Left colon (tissue), 2 donors: ENCODE data around the gene HPRT1. TPM values are rescaled to one million over a fixed set of nuclear protein-coding genes. Genes with fewer than 3 reads are reported as not detected.
"Not testable (repeated sequence)": the region's sequence is repeated elsewhere in the genome, so short reads cannot be mapped to it uniquely, and the experiment has no call there.

Source experiments
- ATAC-seq: fragments of 200-7000 bp; cut with Tn5 transposase; one replicate; pipeline ENCODE4 v1.9.1; 2020; ENCODE audit warnings: mild to moderate bottlenecking, moderate library complexity
- DNase-seq, 2 donors: peaks; one replicate each; pipeline ENCODE4 v3.0.0-alpha.2; 2020
- intact Hi-C, 2 donors: fragments of 100-400 bp; cut with DNase I in 1 of 2; cut with micrococcal nuclease in 1 of 2; formaldehyde crosslinking; loops; one replicate each; pipeline versions ENCODE4 v1.11.2 to v1.14.0; 2022; cut with DNase I, micrococcal nuclease
- long read RNA-seq: library from polyadenylated mRNA; unstranded; transcript quantifications from one replicate; pipeline ENCODE4 v2.0.0, GENCODE V29; 2021
- total RNA-seq, 2 donors: library from RNA; stranded (reverse); fragmentation: NEBNext Ultra II Directional; extraction: Animal tissue kit (Norgen Biotek cat#: 25700); gene quantifications; one replicate each; pipeline ENCODE4 v1.2.1, GENCODE V29; 2021
- donor health status: DM: no; HTN: no; CAD: no.
- donor health status: DM: yes; HTN: yes; CAD: no.

HPRT1 gene
- 10 to 100 TPM; 19.7 to 22.1 TPM for total RNA-seq
- long read RNA-seq, transcript HPRT1-201 (9 exons, 1,407 nt): major isoform, 6 of 7 reads
- long read RNA-seq, partial matches to known transcripts: 0 of 7 reads
- long read RNA-seq, other reads (novel, unspliced or antisense): 1 of 7 reads

GRCh38 chrX:134460005-134460861, at the start of gene HPRT1:
Gene HPRT1 (plus strand): TSS chrX:134460165. CDS start chrX:134460312, 147 bp downstream.
- DNase-seq (peak; percentile 78 to 86), ATAC-seq (peak; percentile 99)
- intact Hi-C loops: no loop called here

- peak; percentile 68 for ATAC-seq
- intact Hi-C loops: no loop called here
- DNase-seq: no peak
Observed at GRCh38 chrX:134416087-134416486, 43.9 kb upstream of the HPRT1 start.

- ATAC-seq: peak; percentile 92
- intact Hi-C loops: no loop called here
- no peak for DNase-seq
Observed at GRCh38 chrX:134418317-134419113, 41.5 kb upstream of the HPRT1 start.

GRCh38 chrX:134419784-134420183, 40.2 kb upstream of the HPRT1 start:
- intact Hi-C loops: no loop called here
- DNase-seq (no peak), ATAC-seq (no peak)

- DNase-seq: no peak
- intact Hi-C loops: no loop called here
- ATAC-seq: peak; percentile 51
Observed at GRCh38 chrX:134423606-134424005, 36.4 kb upstream of the HPRT1 start.

- DNase-seq (no peak), ATAC-seq (no peak)
- intact Hi-C loops: no loop called here
Observed at GRCh38 chrX:134426281-134426680, 33.7 kb upstream of the HPRT1 start.

- DNase-seq: no peak
- no peak for ATAC-seq
- intact Hi-C loops: no loop called here
Observed at GRCh38 chrX:134431894-134432293, 28.1 kb upstream of the HPRT1 start.

- ATAC-seq: no peak
- intact Hi-C loops: no loop called here
- no peak for DNase-seq
Observed at GRCh38 chrX:134435894-134436293, 24.1 kb upstream of the HPRT1 start.

- DNase-seq (no peak), ATAC-seq (no peak)
- intact Hi-C loops: no loop called here
Observed at GRCh38 chrX:134443020-134443419, 16.9 kb upstream of the HPRT1 start.

GRCh38 chrX:134443461-134443860, 16.5 kb upstream of the HPRT1 start:
- intact Hi-C loops: no loop called here
- no peak for ATAC-seq
- no peak for DNase-seq

- ATAC-seq: no peak
- intact Hi-C loops: no loop called here
Observed at GRCh38 chrX:134444681-134445080, 15.3 kb upstream of the HPRT1 start.

GRCh38 chrX:134452596-134452995, 7.4 kb upstream of the HPRT1 start:
- peak in 1 of 2 donors; percentile 29 for DNase-seq
- ATAC-seq: peak; percentile 89
- intact Hi-C loops: no loop called here

More at GRCh38 chrX:134444681-134445080, 15.3 kb upstream of the HPRT1 start:
- DNase-seq: no peak

GRCh38 chrX:134453631-134454030, 6.3 kb upstream of the HPRT1 start:
- ATAC-seq: peak; percentile 88
- DNase-seq: peak; percentile 41 to 51
- intact Hi-C loops: no loop called here

GRCh38 chrX:134454506-134454905, 5.5 kb upstream of the HPRT1 start:
- ATAC-seq: no peak
- intact Hi-C loops: no loop called here
- no peak for DNase-seq

- ATAC-seq: no peak
- intact Hi-C loops: no loop called here
- no peak for DNase-seq
Observed at GRCh38 chrX:134457708-134458107, 2.3 kb upstream of the HPRT1 start.

- intact Hi-C loops: no loop called here
- ATAC-seq (peak; percentile 47), DNase-seq (no peak)
Observed at GRCh38 chrX:134459683-134460004, 321 bp upstream of the HPRT1 start.

GRCh38 chrX:134460862-134461220, 876 bp downstream of the HPRT1 start:
- ATAC-seq: peak; percentile 21
- intact Hi-C loops: no loop called here
- DNase-seq: no peak

- DNase-seq: no peak
- intact Hi-C loops: no loop called here
- no peak for ATAC-seq
Observed at GRCh38 chrX:134461437-134461836, 1.5 kb downstream of the HPRT1 start.

- ATAC-seq (no peak), DNase-seq (no peak)
- intact Hi-C loops: no loop called here
Observed at GRCh38 chrX:134462927-134463326, 3.0 kb downstream of the HPRT1 start.

- intact Hi-C loops, DNase-seq, ATAC-seq: not testable (repeated sequence)
Observed at GRCh38 chrX:134464453-134464852, 4.5 kb downstream of the HPRT1 start.
